ENCODE data around the gene LPGAT1. TPM values are rescaled to one million over a fixed set of nuclear protein-coding genes. Genes with fewer than 3 reads are reported as not detected.

Gene LPGAT1
- total RNA-seq, 6 experiments from 2014 or later: 32.0 to 141 (median 55.7) TPM

DNA sequence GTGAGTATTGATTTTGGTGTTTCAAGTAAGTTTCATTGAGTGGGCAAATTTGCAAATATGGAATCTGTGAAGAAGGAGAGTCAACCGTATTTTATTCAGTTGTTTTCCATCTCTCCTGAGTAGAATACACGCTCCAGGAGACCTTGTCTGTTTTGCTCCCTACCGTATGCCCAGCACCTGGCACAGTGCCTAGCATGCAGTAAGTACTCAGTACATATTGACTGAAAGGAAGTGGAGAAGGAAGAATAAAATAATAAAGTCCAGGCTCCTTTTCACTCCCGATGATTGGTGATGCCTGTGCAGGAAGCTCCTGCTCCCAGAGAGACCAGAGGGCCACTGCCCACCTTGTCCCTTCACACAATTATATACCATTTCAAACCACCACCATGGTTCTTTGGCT lies 95.8 kb downstream of the LPGAT1 start:
- TF ChIP-seq, protein P1, sequence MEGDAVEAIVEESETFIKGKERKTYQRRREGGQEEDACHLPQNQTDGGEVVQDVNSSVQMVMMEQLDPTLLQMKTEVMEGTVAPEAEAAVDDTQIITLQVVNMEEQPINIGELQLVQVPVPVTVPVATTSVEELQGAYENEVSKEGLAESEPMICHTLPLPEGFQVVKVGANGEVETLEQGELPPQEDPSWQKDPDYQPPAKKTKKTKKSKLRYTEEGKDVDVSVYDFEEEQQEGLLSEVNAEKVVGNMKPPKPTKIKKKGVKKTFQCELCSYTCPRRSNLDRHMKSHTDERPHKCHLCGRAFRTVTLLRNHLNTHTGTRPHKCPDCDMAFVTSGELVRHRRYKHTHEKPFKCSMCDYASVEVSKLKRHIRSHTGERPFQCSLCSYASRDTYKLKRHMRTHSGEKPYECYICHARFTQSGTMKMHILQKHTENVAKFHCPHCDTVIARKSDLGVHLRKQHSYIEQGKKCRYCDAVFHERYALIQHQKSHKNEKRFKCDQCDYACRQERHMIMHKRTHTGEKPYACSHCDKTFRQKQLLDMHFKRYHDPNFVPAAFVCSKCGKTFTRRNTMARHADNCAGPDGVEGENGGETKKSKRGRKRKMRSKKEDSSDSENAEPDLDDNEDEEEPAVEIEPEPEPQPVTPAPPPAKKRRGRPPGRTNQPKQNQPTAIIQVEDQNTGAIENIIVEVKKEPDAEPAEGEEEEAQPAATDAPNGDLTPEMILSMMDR (IDR thresholded peaks at IDR 0.05): no peak
- no peak for TF ChIP-seq POLR2A (IDR thresholded peaks at IDR 0.05)
- ATAC-seq (peak in 2 of 4 donors; percentile 11 to 19), DNase-seq (no peak)
- no peaks in the 10 kb centered on the region for H3K27me3 ChIP-seq
- intact Hi-C loops (cut with DNase I): no loop called here
- H3K4me3 ChIP-seq: no peak overlapping the region
- H3K9me3 ChIP-seq: no peaks in the 10 kb centered on the region
- WGBS (ENCODE audit: insufficient coverage, low coverage, low lambda C conversion rate, missing lambda C conversion rate): 49% methylated on average over 4 of the region's 4 CpGs
- no peak overlapping the region for H3K27ac ChIP-seq
- H3K4me1 ChIP-seq: no peaks in the 10 kb centered on the region
- no peaks in the 10 kb centered on the region for H3K36me3 ChIP-seq

DNA sequence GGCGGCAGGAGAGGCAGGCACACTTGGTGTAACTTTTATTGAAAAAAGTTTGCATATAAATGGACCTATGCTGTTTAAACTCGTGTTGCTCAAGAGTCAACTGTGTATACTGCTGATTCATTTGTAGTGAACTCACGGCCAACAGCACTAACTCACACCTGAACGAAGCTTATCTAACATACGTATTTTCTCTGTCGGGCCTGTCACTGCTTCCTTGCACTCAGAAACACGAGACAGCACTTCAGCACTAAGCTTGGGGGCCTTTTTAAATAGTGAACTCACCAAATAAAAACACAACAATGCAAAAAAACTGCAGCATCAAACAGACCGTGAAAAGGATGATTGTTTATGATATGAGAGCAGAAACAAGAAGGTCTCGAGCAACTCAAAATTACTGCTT lies 96.2 kb downstream of the LPGAT1 start:
- DNase-seq: no peak
- 37% methylated on average over 8 of the region's 9 CpGs for WGBS (ENCODE audit: insufficient coverage, low coverage, low lambda C conversion rate, missing lambda C conversion rate)

DNA sequence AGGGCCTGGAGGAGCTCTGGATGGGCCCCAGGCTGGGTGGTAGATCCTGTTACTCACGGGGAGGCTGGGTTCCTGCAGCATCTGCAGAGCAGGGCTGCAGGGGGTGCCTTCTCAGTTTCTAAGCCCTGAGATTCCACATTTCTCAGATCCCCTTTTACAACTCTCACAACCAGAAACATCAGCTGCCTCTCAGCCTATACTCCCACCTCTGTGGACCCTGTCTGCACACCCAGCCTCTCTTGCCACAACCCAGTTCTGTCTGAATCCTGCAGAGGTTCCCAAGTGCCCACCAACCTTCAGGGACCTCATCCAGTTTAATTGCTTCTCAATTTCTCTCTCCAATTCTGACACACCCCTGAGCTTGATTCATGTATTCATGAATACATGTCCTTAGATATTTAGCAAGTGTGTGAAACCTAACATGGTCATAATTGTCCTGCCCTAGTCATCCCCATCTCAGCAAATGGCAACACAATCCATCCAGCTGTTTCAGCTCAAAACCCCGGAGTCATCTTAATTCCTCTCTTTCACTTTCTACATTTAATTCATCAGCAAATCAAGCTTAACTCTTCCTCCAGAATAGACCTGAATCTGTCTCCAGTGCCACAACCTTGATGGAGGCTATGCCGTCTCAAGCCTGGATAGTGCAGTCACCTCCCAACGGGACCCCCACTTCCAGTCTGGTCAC lies 98.1 kb downstream of the LPGAT1 start:
- Histone ChIP-seq H3K9me3 (no peaks in the 10 kb centered on the region), H3K4me3 (no peak overlapping the region), H3K27me3 (no peaks in the 10 kb centered on the region), H3K36me3 (no peaks in the 10 kb centered on the region), H3K4me1 (no peaks in the 10 kb centered on the region), H3K27ac (no peak overlapping the region)
- TF ChIP-seq POLR2A (IDR thresholded peaks at IDR 0.05): no peak
- TF ChIP-seq, protein P1 (IDR thresholded peaks at IDR 0.05): no peak
- DNase-seq: no peak
- intact Hi-C loops (cut with DNase I): no loop called here
- no peak for ATAC-seq
- WGBS (ENCODE audit: insufficient coverage, low coverage, low lambda C conversion rate, missing lambda C conversion rate): 77% methylated on average over 3 of the region's 4 CpGs

More for the DNA sequence above, 96.2 kb downstream of the LPGAT1 start:
- no peaks in the 10 kb centered on the region for H3K9me3 ChIP-seq
- ATAC-seq: no peak
- no peaks in the 10 kb centered on the region for H3K27me3 ChIP-seq
- H3K36me3 ChIP-seq: no peaks in the 10 kb centered on the region
- intact Hi-C loops (cut with DNase I): no loop called here
- H3K4me1 ChIP-seq: no peaks in the 10 kb centered on the region
- H3K4me3 ChIP-seq: no peak overlapping the region
- H3K27ac ChIP-seq: no peak overlapping the region
- TF ChIP-seq, protein P1 (IDR thresholded peaks at IDR 0.05): no peak
- no peak for TF ChIP-seq POLR2A (IDR thresholded peaks at IDR 0.05)

DNA sequence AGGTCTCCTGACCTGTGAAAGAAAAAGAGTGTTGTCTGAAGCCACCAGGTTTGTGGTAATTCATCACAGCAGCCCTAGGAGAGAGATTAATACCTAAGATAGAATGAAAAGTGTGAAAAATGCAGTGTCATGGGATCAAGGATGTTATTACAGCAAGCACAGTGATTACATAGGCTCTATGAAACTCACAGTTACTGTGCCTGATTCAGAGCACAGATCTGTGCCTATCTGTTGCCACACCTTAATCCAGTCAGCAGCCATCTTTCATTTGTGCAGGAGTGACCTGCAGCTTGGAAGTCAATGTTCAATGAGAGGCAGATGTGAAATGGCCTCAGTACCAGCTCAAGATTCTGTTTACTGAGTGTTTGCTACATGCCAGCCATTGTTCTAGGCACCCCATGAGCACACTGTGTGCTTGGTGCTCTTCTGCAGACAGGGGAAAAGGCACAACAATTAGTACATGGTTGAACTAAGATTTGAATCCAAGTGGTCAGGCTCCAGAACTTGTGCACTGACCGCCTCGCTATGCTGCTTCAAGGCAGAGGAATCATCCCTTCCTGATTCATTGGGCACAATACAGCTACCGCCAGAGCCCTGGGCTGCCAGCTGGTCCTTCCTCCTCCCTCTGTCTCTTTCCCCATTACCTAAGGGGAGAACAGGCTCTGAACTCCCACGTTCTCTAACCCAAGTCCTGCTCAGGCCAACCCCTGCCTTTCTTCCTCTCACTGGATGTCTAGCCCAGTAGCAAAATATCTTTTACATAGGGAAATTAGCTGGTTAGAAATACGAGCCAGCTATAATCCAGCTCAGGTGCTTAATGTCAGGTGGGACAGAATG lies 98.9 kb downstream of the LPGAT1 start:
- WGBS (ENCODE audit: insufficient coverage, low coverage, low lambda C conversion rate, missing lambda C conversion rate): 59% methylated on average over 2 of the region's 5 CpGs
- no peak for ATAC-seq
- no peaks in the 10 kb centered on the region for H3K36me3 ChIP-seq
- intact Hi-C loops (cut with DNase I): no loop called here
- no peak overlapping the region for H3K4me3 ChIP-seq
- H3K9me3 ChIP-seq: no peaks in the 10 kb centered on the region
- no peaks in the 10 kb centered on the region for H3K27me3 ChIP-seq
- TF ChIP-seq, protein P1 (IDR thresholded peaks at IDR 0.05): no peak
- TF ChIP-seq POLR2A (IDR thresholded peaks at IDR 0.05): no peak
- H3K27ac ChIP-seq: no peak overlapping the region
- no peaks in the 10 kb centered on the region for H3K4me1 ChIP-seq
- DNase-seq: no peak
